HG03354 (cell line): ENCODE measurements around the gene PSMA7.

Source experiments
- ATAC-seq: cut with Tn5 transposase; IDR thresholded peaks from one replicate; pipeline ENCODE4 v1.9.1; 2021; ENCODE audit warnings: mild to moderate bottlenecking; ENCODE audit not compliant: unreplicated experiment, poor library complexity, severe bottlenecking

The PSMA7 gene

GRCh38 chr20:62103508-62104233 lies 39.5 kb downstream of the PSMA7 start:
- ATAC-seq, result no peak

- ATAC-seq, result no peak
Measured at GRCh38 chr20:62101078-62101477, 42.1 kb downstream of the PSMA7 start.

- no peak for ATAC-seq
Measured at GRCh38 chr20:62097881-62098407, 45.2 kb downstream of the PSMA7 start.

GRCh38 chr20:62096421-62097380 lies 46.5 kb downstream of the PSMA7 start:
- no peak for ATAC-seq

GRCh38 chr20:62089393-62089792 lies 53.8 kb downstream of the PSMA7 start:
- no peak for ATAC-seq

GRCh38 chr20:62088258-62089127 lies 54.7 kb downstream of the PSMA7 start:
- ATAC-seq, result no peak

GRCh38 chr20:62087632-62088031 lies 55.6 kb downstream of the PSMA7 start:
- no peak for ATAC-seq

- no peak for ATAC-seq
Measured at GRCh38 chr20:62087227-62087626, 56.0 kb downstream of the PSMA7 start.
